GM19238 (cell line): ENCODE measurements around the gene LCN10.
"Not testable (repeated sequence)": the region's sequence is repeated elsewhere in the genome, so short reads cannot be mapped to it uniquely, and the experiment has no call there.

Source experiments
- DNase-seq: peaks from one replicate; pipeline ENCODE4 v3.0.0; 2011; ENCODE audit warnings: low spot score; ENCODE audit not compliant: insufficient read length

The LCN10 gene

GRCh38 chr9:136755302-136756133 lies 12.8 kb upstream of the LCN10 start:
- DNase-seq: not testable (repeated sequence)

GRCh38 chr9:136754626-136755301 lies 12.0 kb upstream of the LCN10 start:
- no peak for DNase-seq

- DNase-seq: no peak
Observed at GRCh38 chr9:136754059-136754572, 11.4 kb upstream of the LCN10 start.

GRCh38 chr9:136753371-136754058 lies 10.8 kb upstream of the LCN10 start:
- DNase-seq: no peak

- DNase-seq: no peak
Observed at GRCh38 chr9:136751814-136752213, 9.1 kb upstream of the LCN10 start.

- no peak for DNase-seq
Observed at GRCh38 chr9:136751244-136751643, 8.5 kb upstream of the LCN10 start.

GRCh38 chr9:136750526-136750925 lies 7.8 kb upstream of the LCN10 start:
- DNase-seq: no peak

GRCh38 chr9:136748666-136749611 lies 6.2 kb upstream of the LCN10 start:
- DNase-seq: no peak

GRCh38 chr9:136748201-136748600 lies 5.5 kb upstream of the LCN10 start, which contains the start of gene LCN6:
LCN6 (minus strand) TSS chr9:136748525; CDS start chr9:136748483, 42 bp downstream.
- no peak for DNase-seq

GRCh38 chr9:136747161-136748060 lies 4.7 kb upstream of the LCN10 start:
- no peak for DNase-seq

GRCh38 chr9:136746621-136747020 lies 3.9 kb upstream of the LCN10 start:
- no peak for DNase-seq

- no peak for DNase-seq
Observed at GRCh38 chr9:136746155-136746490, 3.4 kb upstream of the LCN10 start.

GRCh38 chr9:136745389-136746154 lies 2.8 kb upstream of the LCN10 start:
- no peak for DNase-seq

- no peak for DNase-seq
Observed at GRCh38 chr9:136744773-136745172, 2.0 kb upstream of the LCN10 start.

- DNase-seq: no peak
Observed at GRCh38 chr9:136743639-136744211, 985 bp upstream of the LCN10 start.

GRCh38 chr9:136741883-136742571 lies 713 bp downstream of the LCN10 start:
- DNase-seq: no peak

GRCh38 chr9:136740971-136741882 lies 1.5 kb downstream of the LCN10 start:
- no peak for DNase-seq
